HCT116 (cell line): ENCODE results near the gene ORM1. TPM values are rescaled to one million over a fixed set of nuclear protein-coding genes. Genes with fewer than 3 reads are reported as not detected.

Experiments used
- ATAC-seq: fragments of 200-7000 bp; cut with Tn5 transposase; 2 replicates; pipeline ENCODE4 v1.9.1; 2020; ENCODE audit warnings: mild to moderate bottlenecking, moderate library complexity
- BruUV-seq: library from RNA; stranded (reverse); fragments of 400-500 nt; replicated peaks from 2 replicates; lab custom pipeline; 2021; lab: Mats Ljungman, UMichigan
- CTCF ChIA-PET: fragments of 300-600 bp; sonication (Branson Sonifier 250); formaldehyde crosslinking; loops from one replicate; lab custom pipeline; 2021; ENCODE audit warnings: antibody characterized with exemption; lab: Charles Lee
- POLR2A ChIA-PET: fragments of 300-600, 350-600 bp; sonication (Branson Sonifier 250); formaldehyde crosslinking; loops from one replicate; lab custom pipeline; 2021; ENCODE audit warnings: antibody characterized with exemption; lab: Charles Lee
- RAD21 ChIA-PET, 2 experiments: fragments of 300-600 bp; sonication (Branson Sonifier 250); formaldehyde crosslinking; loops; one replicate each; lab custom pipeline; 2023; ENCODE audit warnings: low total read pairs in 2 of 2; ENCODE audit not compliant: uncharacterized antibody in 2 of 2, unreplicated experiment in 2 of 2, low non-redundant PET in 1 of 2; lab: Charles Lee
- DNase-seq: peaks from one replicate; pipeline ENCODE4 v3.0.0-alpha.2; 2010; ENCODE audit warnings: low read depth, low spot score
- H2AFZ ChIP-seq: fragments of 200-600 bp; shearing (Covaris generic), sonication (generic); 2 replicates; pipeline ENCODE4 v1.6.1; 2017; ENCODE audit warnings: low read depth, mixed run types, mixed read lengths, antibody characterized with exemption, low read length; ENCODE audit not compliant: poor library complexity, severe bottlenecking
- H3K27ac ChIP-seq: 2 replicates; pipeline ENCODE4 v1.5.1; 2012; ENCODE audit warnings: low read depth, low read length
- H3K27me3 ChIP-seq: fragments of 200-600 bp; sonication (generic); 2 replicates; pipeline ENCODE4 v1.6.1; 2016; ENCODE audit warnings: mixed run types, low read length, mixed read lengths; ENCODE audit not compliant: insufficient read depth
- H3K36me3 ChIP-seq, 2 experiments: fragments of 200-500 bp in 1 of 2; fragments of 200-600 bp in 1 of 2; sonication (Bioruptor generic) in 1 of 2; sonication (generic) in 1 of 2; 2 replicates each; pipeline versions ENCODE4 v1.5.1 to v1.6.1; 2014 to 2016; ENCODE audit warnings: low read length in 2 of 2, inconsistent platforms in 1 of 2, mixed read lengths in 1 of 2, mixed run types in 1 of 2; ENCODE audit not compliant: insufficient read depth in 2 of 2, control insufficient read depth in 1 of 2
- H3K4me1 ChIP-seq, 2 experiments: fragments of 200-600 bp in 1 of 2; sonication (generic) in 1 of 2; 2 replicates each; pipeline versions ENCODE4 v1.5.1 to v1.6.1; 2012 to 2017; ENCODE audit warnings: low read length in 2 of 2, inconsistent platforms in 1 of 2, mild to moderate bottlenecking in 1 of 2, mixed read lengths in 1 of 2, mixed run types in 1 of 2, moderate library complexity in 1 of 2; ENCODE audit not compliant: insufficient read depth in 2 of 2, control insufficient read depth in 1 of 2
- H3K4me2 ChIP-seq: fragments of 200-600 bp; sonication (generic); 2 replicates; pipeline ENCODE4 v1.6.1; 2017; ENCODE audit warnings: mixed run types, low read length, mixed read lengths
- H3K4me3 ChIP-seq, 2 experiments: fragments of 200-600 bp in 1 of 2; sonication (generic) in 1 of 2; replicated peaks in 1 of 2; 2 replicates each; pipeline ENCODE4 v1.5.1; 2011 to 2016; ENCODE audit warnings: low read length in 2 of 2, control low read depth in 1 of 2, low read depth in 1 of 2, mild to moderate bottlenecking in 1 of 2, mixed read lengths in 1 of 2, mixed run types in 1 of 2
- H3K79me2 ChIP-seq: fragments of 200-600 bp; sonication (generic); 2 replicates; pipeline ENCODE4 v1.6.1; 2017; ENCODE audit warnings: mild to moderate bottlenecking, mixed run types, low read length, moderate library complexity, mixed read lengths; ENCODE audit not compliant: insufficient read depth
- H3K9ac ChIP-seq: fragments of 200-600 bp; sonication (generic); 2 replicates; pipeline ENCODE4 v1.6.1; 2016; ENCODE audit warnings: low read length, mixed read lengths
- H3K9me2 ChIP-seq: fragments of 200-600 bp; sonication (generic), shearing (Covaris generic); 2 replicates; pipeline ENCODE4 v1.6.1; 2017; ENCODE audit warnings: mixed run types, mild to moderate bottlenecking, moderate library complexity; ENCODE audit not compliant: insufficient read depth
- H3K9me3 ChIP-seq, 2 experiments: fragments of 200-500 bp in 1 of 2; fragments of 200-600 bp in 1 of 2; sonication (Bioruptor generic) in 1 of 2; sonication (generic) in 1 of 2; 2 replicates each; pipeline ENCODE4 v1.6.1; 2014 to 2017; ENCODE audit warnings: low read length in 2 of 2, mixed read lengths in 2 of 2, inconsistent platforms in 1 of 2, low read depth in 1 of 2, mild to moderate bottlenecking in 1 of 2, mixed run types in 1 of 2, moderate library complexity in 1 of 2; ENCODE audit not compliant: control insufficient read depth in 1 of 2, insufficient read depth in 1 of 2
- H4K20me1 ChIP-seq: fragments of 200-600 bp; sonication (generic), shearing (Covaris generic); 2 replicates; pipeline ENCODE4 v1.6.1; 2017; ENCODE audit warnings: mixed run types, mild to moderate bottlenecking, moderate library complexity; ENCODE audit not compliant: insufficient read depth
- CEBPB ChIP-seq: IDR thresholded peaks from 2 replicates; pipeline ENCODE4 v1.6.1; 2012; ENCODE audit warnings: low read depth
- EGR1 ChIP-seq: IDR thresholded peaks from 2 replicates; pipeline ENCODE4 v1.6.1; 2012; ENCODE audit warnings: low read depth
- EZH2 ChIP-seq: fragments of 200-600 bp; sonication (generic); IDR thresholded peaks from 2 replicates; pipeline ENCODE4 v1.6.1; 2017; ENCODE audit warnings: antibody characterized with exemption, mixed run types
- FOSL1 ChIP-seq: IDR thresholded peaks from 2 replicates; pipeline ENCODE4 v1.6.1; 2012; ENCODE audit warnings: low read depth
- JUND ChIP-seq: IDR thresholded peaks from 2 replicates; pipeline ENCODE4 v1.6.1; 2012
- POLR2A ChIP-seq: IDR thresholded peaks from 2 replicates; pipeline ENCODE4 v1.7.0; 2011; ENCODE audit warnings: borderline replicate concordance; ENCODE audit not compliant: insufficient read depth, insufficient read length; ENCODE audit errors: extremely low read depth
- POLR2AphosphoS5 ChIP-seq: IDR thresholded peaks from 2 replicates; pipeline ENCODE4 v1.6.1; 2011; ENCODE audit warnings: mild to moderate bottlenecking, low read depth, low read length, moderate library complexity
- RAD21 ChIP-seq: IDR thresholded peaks from 2 replicates; pipeline ENCODE4 v1.6.1; 2012; ENCODE audit warnings: low read depth, mild to moderate bottlenecking
- SIN3A ChIP-seq: IDR thresholded peaks from 2 replicates; pipeline ENCODE4 v1.6.1; 2012; ENCODE audit warnings: low read depth
- SP1 ChIP-seq: IDR thresholded peaks from 2 replicates; pipeline ENCODE4 v1.6.1; 2012; ENCODE audit warnings: low read depth
- SRF ChIP-seq: IDR thresholded peaks from 2 replicates; pipeline ENCODE4 v1.6.1; 2012; ENCODE audit warnings: low read depth
- TCF7L2 ChIP-seq: IDR thresholded peaks from 2 replicates; pipeline ENCODE4 v1.7.0; 2011; ENCODE audit warnings: borderline replicate concordance, inconsistent platforms; ENCODE audit not compliant: insufficient read depth, insufficient read length; ENCODE audit errors: extremely low read depth
- YY1 ChIP-seq: IDR thresholded peaks from 2 replicates; pipeline ENCODE4 v1.6.1; 2011; ENCODE audit warnings: low read length, low read depth, moderate library complexity, mild to moderate bottlenecking; ENCODE audit not compliant: insufficient replicate concordance; ENCODE audit errors: extremely low read depth
- ZFX ChIP-seq: fragments of 450-650 bp; IDR thresholded peaks from 2 replicates; pipeline ENCODE4 v1.6.1; 2017
- ZNF274 ChIP-seq: fragments of 200-500 bp; sonication (Bioruptor generic); IDR thresholded peaks from 2 replicates; pipeline ENCODE4 v1.6.1; 2014; ENCODE audit warnings: mild to moderate bottlenecking, low read depth, low read length, inconsistent platforms
- intact Hi-C: fragments of 100-400 bp; cut with micrococcal nuclease; formaldehyde crosslinking; loops from 2 replicates; pipeline ENCODE4 v1.10.0; 2022
- total RNA-seq: library from RNA; stranded (reverse); gene quantifications from one replicate; pipeline ENCODE4 v1.2.1, GENCODE V29; 2021; ENCODE audit not compliant: unreplicated experiment
- TF ChIP-seq, protein P1 (sequence below): IDR thresholded peaks from 2 replicates; pipeline ENCODE4 v1.6.1; 2012; ENCODE audit warnings: low read depth
- TF ChIP-seq, protein P2 (sequence below): IDR thresholded peaks from 2 replicates; pipeline ENCODE4 v1.6.1; 2012

The ORM1 gene
- total RNA-seq, 1 experiment from 2014 or later = 5.6 TPM

DNA sequence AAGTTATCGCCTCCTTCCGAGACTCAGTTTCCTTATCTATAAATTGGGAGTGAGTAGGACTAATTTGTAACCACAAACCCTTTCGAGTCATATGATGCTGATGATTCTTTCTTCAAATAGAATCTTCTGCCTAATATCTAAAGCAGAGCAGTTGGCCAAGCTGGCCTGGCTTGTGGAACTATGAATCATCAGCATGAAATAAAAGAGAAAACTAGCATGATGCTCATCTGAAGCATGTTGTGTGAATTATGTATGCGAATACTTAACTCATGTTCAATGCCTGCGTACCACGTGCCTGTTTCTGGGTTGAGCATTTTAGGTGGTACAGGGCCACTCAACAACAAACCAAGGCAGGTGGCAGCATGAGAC lies 15.0 kb upstream of the ORM1 start:
- no peaks in the 10 kb centered on the region for H3K27me3 ChIP-seq
- H3K9ac ChIP-seq = no peak overlapping the region
- no peaks in the 10 kb centered on the region for H3K9me2 ChIP-seq
- intact Hi-C loops = no loop called here
- no peaks in the 10 kb centered on the region for H3K79me2 ChIP-seq
- no peaks in the 10 kb centered on the region for H4K20me1 ChIP-seq
- ChIA-PET POLR2A (interaction anchor here (0.6 kb wide), 1 partner anchor 163 kb away, joined by 3 read pairs; no protein-coding TSS in a partner anchor), CTCF (no interaction called here), RAD21 (no interaction called here)
- no peaks in the 10 kb centered on the region for H3K36me3 ChIP-seq
- ATAC-seq = no peak
- TF ChIP-seq EGR1 (no peak), RAD21 (no peak), ZNF274 (no peak), EZH2 (no peak), JUND (no peak), POLR2AphosphoS5 (no peak), SRF (no peak), CEBPB (no peak), TCF7L2 (no peak), ZFX (no peak), SIN3A (no peak), YY1 (no peak), POLR2A (no peak), FOSL1 (no peak), SP1 (no peak)
- TF ChIP-seq, protein P1, sequence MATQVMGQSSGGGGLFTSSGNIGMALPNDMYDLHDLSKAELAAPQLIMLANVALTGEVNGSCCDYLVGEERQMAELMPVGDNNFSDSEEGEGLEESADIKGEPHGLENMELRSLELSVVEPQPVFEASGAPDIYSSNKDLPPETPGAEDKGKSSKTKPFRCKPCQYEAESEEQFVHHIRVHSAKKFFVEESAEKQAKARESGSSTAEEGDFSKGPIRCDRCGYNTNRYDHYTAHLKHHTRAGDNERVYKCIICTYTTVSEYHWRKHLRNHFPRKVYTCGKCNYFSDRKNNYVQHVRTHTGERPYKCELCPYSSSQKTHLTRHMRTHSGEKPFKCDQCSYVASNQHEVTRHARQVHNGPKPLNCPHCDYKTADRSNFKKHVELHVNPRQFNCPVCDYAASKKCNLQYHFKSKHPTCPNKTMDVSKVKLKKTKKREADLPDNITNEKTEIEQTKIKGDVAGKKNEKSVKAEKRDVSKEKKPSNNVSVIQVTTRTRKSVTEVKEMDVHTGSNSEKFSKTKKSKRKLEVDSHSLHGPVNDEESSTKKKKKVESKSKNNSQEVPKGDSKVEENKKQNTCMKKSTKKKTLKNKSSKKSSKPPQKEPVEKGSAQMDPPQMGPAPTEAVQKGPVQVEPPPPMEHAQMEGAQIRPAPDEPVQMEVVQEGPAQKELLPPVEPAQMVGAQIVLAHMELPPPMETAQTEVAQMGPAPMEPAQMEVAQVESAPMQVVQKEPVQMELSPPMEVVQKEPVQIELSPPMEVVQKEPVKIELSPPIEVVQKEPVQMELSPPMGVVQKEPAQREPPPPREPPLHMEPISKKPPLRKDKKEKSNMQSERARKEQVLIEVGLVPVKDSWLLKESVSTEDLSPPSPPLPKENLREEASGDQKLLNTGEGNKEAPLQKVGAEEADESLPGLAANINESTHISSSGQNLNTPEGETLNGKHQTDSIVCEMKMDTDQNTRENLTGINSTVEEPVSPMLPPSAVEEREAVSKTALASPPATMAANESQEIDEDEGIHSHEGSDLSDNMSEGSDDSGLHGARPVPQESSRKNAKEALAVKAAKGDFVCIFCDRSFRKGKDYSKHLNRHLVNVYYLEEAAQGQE = no peak
- TF ChIP-seq, protein P2, sequence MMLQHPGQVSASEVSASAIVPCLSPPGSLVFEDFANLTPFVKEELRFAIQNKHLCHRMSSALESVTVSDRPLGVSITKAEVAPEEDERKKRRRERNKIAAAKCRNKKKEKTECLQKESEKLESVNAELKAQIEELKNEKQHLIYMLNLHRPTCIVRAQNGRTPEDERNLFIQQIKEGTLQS = no peak
- no peak for DNase-seq
- H3K4me3 ChIP-seq = no peak overlapping the region
- H3K27ac ChIP-seq = no peak overlapping the region
- H3K4me2 ChIP-seq = no peak overlapping the region
- H3K4me1 ChIP-seq = peaks cover 0 to 3% of the 10 kb centered on the region in 2 experiments; a peak in 1 of 4 replicates
- BruUV-seq = no TSS peak
- H2AFZ ChIP-seq = no peak overlapping the region
- H3K9me3 ChIP-seq = no peaks in the 10 kb centered on the region
